ENCODE measurements around the gene NPC2. TPM values are rescaled to one million over a fixed set of nuclear protein-coding genes. Genes with fewer than 3 reads are reported as not detected.

Gene NPC2
- total RNA-seq, 1 donor from 2014 or later: 258 TPM

DNA sequence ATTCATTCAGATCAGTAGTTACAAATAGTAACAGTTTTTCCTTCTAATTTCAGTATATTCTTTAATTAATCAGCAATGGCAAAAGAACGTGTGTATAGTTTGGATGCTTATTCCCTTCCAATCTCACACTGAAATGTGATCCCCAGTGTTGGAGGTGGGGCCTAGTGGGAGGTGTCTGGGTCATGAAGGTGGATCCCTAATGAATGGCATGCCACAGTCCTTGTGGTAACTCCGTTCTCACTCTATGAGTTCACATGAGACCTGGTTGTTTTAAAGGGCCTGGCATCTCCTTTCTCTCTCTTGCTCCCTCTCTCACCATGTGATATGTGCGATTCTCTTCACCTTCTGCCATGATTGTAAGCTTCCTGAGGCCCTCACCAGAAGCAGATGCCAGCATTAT, 48.2 kb downstream of the NPC2 start:
- DNase-seq (ENCODE audit: low spot score) (peak; percentile 1), ATAC-seq (no peak)
- intact Hi-C loops (cut with DNase I): no loop called here

DNA sequence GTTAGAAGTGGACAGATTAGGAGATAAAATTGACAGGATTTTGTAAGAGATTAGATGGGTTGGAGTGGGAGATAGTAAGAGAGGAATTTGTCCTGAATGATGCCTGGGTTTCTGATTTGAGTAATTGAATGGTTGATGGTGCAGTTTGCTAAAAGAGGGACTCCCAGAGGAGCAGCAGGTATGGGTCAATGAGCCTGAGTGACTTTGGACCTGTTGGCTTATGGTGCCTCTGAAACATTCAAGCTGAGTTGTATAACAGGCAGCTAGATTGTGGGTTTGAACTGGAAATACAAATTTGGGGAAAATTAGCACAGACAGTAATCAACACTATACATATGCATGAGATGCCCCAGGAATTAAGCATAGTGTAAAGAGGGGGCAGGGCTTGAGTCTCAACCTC, 50.3 kb downstream of the NPC2 start:
- ATAC-seq (no peak), DNase-seq (ENCODE audit: low spot score) (no peak)
- intact Hi-C loops (cut with DNase I): no loop called here

DNA sequence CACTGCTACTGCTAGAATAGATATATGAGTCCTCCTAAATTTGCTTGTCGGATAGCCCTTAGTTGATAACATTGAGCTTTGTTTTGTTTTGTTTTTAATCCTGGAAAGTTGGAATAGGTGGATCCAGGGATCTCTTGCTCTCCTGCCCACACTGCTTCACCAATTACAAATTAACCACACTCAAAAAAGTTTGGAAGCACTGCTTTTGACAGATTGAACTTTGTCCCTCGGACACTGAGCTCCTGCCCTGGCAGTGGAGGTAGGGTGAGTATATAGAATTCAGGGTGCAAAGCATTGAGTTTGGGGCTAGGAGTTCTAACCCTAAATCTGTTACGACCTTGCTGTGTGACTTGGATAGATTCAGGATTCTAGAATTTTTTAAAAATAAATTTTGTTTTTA, 52.0 kb downstream of the NPC2 start:
- no peak for ATAC-seq

DNA sequence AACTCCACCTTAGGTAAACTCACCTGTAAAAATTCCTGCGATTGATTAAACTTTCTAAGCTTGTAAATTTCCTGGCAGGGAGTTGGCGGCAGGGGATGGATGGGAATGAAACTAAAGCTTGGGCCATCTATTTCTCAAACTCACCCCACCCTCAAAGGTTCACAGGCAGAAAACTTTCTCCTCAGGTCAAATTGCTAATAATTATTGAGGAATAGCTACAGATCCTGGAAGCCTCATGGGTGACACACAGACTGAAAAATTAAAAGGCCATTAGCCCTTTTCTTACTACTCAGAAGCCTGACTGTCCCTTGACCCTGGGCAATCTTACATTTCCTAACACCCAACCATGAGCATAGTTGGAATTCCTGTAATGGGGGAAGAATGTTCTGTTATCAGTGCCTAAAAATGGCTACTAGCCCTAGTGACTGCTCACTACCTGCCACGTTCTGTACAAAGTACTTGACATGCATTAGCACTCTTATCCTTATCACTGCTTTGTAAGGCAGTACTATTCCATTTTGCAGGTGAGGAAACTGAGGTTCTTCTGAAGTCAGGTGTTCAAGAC, 54.7 kb downstream of the NPC2 start:
- intact Hi-C loops (cut with DNase I): no loop called here
- DNase-seq (ENCODE audit: low spot score) (no peak), ATAC-seq (no peak)

More for the DNA sequence above, 52.0 kb downstream of the NPC2 start:
- no peak for DNase-seq (ENCODE audit: low spot score)
- intact Hi-C loops (cut with DNase I): no loop called here

DNA sequence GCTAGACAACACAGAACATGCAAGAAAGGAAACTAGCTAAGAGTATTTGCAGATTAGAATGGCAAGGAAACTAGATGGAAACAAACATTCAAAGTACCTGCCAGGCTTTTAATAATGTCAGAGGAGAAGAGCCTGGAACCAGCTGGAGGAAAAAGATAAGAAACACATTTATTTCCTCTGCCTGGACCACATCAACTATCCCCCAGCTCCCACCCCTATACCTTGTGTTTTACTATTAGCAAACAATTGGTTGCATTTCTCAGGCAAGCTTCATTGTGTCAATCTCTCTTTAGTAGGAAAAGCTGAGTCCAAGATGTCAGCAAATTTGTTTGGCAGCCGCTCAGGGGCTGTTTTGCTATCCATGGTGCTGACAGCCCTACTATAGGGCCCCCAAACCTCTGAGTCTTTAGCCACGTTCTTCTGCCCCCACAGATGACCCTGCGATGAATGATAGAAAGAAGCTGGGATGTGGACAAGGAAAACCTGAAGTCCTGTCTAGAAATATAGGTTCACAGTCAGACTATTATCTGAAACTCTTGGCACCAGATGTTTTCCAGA, 55.5 kb downstream of the NPC2 start:
- DNase-seq (ENCODE audit: low spot score) (no peak), ATAC-seq (no peak)
- intact Hi-C loops (cut with DNase I): no loop called here

DNA sequence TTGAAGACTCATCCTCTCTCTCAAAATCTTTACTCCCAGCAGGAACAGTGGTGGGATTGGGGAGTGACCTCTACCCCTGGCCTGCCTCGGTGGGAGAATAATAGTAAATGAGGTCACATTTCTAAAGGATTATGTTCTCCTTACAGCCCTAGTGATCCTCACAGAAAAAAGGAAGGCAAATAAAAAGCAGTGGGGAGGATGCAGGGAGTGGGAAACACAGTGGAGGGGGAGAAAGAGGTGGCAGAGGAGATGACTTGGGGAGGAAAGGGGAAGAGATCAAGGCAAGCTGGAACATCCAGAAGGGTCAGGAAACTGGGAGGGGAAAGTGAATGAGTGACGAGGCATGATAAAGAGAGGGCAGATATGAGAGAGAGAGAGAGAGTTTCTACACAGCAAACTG, 58.8 kb downstream of the NPC2 start:
- DNase-seq (ENCODE audit: low spot score) (no peak), ATAC-seq (no peak)
- intact Hi-C loops (cut with DNase I): no loop called here

DNA sequence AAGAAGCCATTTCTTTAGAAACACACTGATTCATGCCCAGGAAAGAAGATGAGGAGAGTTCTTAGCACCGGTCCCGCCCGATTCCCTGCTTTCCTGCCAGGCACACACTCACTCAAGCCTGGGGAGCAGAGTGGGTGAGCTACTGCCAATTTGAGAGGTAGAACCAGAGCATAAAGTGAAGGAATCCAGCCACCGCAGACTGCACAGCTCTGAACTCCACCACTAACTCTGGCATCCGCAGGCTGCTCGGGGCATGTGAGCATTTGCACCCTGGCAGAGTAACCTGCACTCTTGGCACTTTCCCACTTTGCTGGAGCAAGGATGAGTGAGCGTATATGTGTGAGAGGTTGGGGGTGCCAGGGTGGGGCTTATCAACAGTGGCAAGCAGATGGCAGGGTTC, 63.1 kb downstream of the NPC2 start:
- DNase-seq (ENCODE audit: low spot score): no peak
- no peak for ATAC-seq
- intact Hi-C loops (cut with DNase I): no loop called here

Other genes with a start within 250 kb of the NPC2 start
- gene ABCD4, start 190.4 kb downstream of the NPC2 start, total RNA-seq: 89.7 TPM
- gene VRTN, start 144.8 kb downstream of the NPC2 start, total RNA-seq: not detected
- 0.58 TPM for gene SYNDIG1L, start 67.1 kb downstream of the NPC2 start, total RNA-seq
- gene ISCA2, start 460 bp upstream of the NPC2 start, total RNA-seq: 19.3 TPM
- 93.0 TPM for gene LTBP2, start 118.9 kb upstream of the NPC2 start, total RNA-seq
- gene AREL1, start 219.8 kb upstream of the NPC2 start, total RNA-seq: 26.7 TPM
- gene FCF1, start 219.8 kb upstream of the NPC2 start, total RNA-seq: 43.0 TPM